BLaER1 treated with 17β-estradiol and CSF1 and Interleukin-3, amounts not matched to agents 10 nM and 100 nM (cell line): ENCODE results near the gene UTF1.

Experiments
- H3K27ac ChIP-seq, 11 experiments: shearing (Covaris generic); formaldehyde crosslinking; 2 replicates each; pipeline ENCODE4 v1.8.1; 2022
- H3K27me3 ChIP-seq, 11 experiments: shearing (Covaris generic); formaldehyde crosslinking; 2 replicates each; pipeline ENCODE4 v1.8.1; 2022
- H3K36me3 ChIP-seq, 11 experiments: shearing (Covaris generic); formaldehyde crosslinking; 2 replicates each; pipeline ENCODE4 v1.8.1; 2022
- H3K4me1 ChIP-seq, 10 experiments: shearing (Covaris generic); formaldehyde crosslinking; 2 replicates each; pipeline ENCODE4 v1.8.1; 2022
- H3K4me2 ChIP-seq, 11 experiments: shearing (Covaris generic); formaldehyde crosslinking; 2 replicates each; pipeline ENCODE4 v1.8.1; 2022
- H3K4me3 ChIP-seq, 10 experiments: shearing (Covaris generic); formaldehyde crosslinking; 2 replicates each; pipeline ENCODE4 v1.8.1; 2022
- H3K9ac ChIP-seq, 11 experiments: shearing (Covaris generic); formaldehyde crosslinking; 2 replicates each; pipeline ENCODE4 v1.8.1; 2022
- H3K9me3 ChIP-seq, 11 experiments: shearing (Covaris generic); formaldehyde crosslinking; replicated peaks in 1 of 11; 2 replicates each; pipeline ENCODE4 v1.8.1; 2022
- H4K20me1 ChIP-seq, 11 experiments: shearing (Covaris generic); formaldehyde crosslinking; 2 replicates each; pipeline ENCODE4 v1.8.1; 2022
- Cebpa-rat ChIP-seq, 11 experiments: shearing (Covaris generic); IDR thresholded peaks; 2 replicates each; pipeline ENCODE4 v1.8.1; 2022

The UTF1 gene

DNA sequence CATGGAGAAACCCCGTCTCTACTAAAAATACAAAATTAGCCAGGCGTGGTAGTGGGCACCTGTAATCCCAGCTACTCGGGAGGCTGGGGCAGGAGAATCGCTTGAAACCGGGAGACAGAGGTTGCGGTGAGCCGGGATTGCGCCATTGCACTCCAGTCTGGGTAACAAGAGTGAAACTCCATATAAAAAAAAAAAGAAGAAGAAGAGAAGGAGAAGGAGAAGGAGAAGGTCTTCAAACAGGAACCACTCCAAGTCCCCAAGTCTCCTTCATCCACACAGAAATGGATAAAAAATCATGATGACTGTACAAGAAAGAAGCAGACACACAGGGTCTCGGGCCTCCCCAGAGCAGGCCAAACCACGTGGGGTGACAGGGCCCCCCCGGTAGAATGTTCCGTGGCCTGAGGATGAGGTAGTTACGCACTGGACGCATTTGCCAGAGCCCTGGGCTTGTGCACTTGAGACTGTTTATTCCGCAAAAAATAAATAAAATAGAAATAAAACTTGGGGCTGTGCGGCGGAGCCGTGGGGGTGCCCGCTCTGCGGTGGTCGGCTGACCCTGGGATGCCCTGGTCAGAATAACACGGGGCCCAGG lies 23.4 kb downstream of the UTF1 start:
- H3K4me2 ChIP-seq = peak overlapping the region in 8 of 11 experiments; percentile 25 to 100 (median 62); a peak in 15 of 22 replicates
- peak in 3 of 11 experiments; percentile 18 to 36 (median 34); a peak in 3 of 22 replicates for TF ChIP-seq Cebpa-rat (IDR thresholded peaks at IDR 0.05)
- peak overlapping the region in 5 of 11 experiments; percentile 20 to 100 (median 61); a peak in 6 of 22 replicates for H3K27ac ChIP-seq
- H3K4me3 ChIP-seq = no peak overlapping the region
- H4K20me1 ChIP-seq = peaks cover 0 to 7% (median 0%) of the 10 kb centered on the region in 11 experiments; a peak in 3 of 22 replicates
- peaks cover 43 to 69% (median 58%) of the 10 kb centered on the region in 10 experiments for H3K4me1 ChIP-seq
- peak overlapping the region in 3 of 11 experiments; percentile 23 to 53 (median 47); a peak in 3 of 22 replicates for H3K9ac ChIP-seq
- no peaks in the 10 kb centered on the region for H3K36me3 ChIP-seq
- H3K27me3 ChIP-seq = peaks cover 0 to 12% (median 4%) of the 10 kb centered on the region in 11 experiments; a peak in 6 of 22 replicates
- no peaks in the 10 kb centered on the region for H3K9me3 ChIP-seq

- no peak for TF ChIP-seq Cebpa-rat (IDR thresholded peaks at IDR 0.05)
- H3K27me3 ChIP-seq = peaks cover 0 to 11% (median 4%) of the 10 kb centered on the region in 11 experiments; a peak in 7 of 22 replicates
- peak overlapping the region in 10 of 11 experiments; percentile 3 to 100 (median 57); a peak in 18 of 22 replicates for H3K27ac ChIP-seq
- peaks cover 0 to 11% (median 0%) of the 10 kb centered on the region in 11 experiments; a peak in 3 of 22 replicates for H4K20me1 ChIP-seq
- peak overlapping the region; percentile 16 to 100 (median 93) for H3K4me2 ChIP-seq
- no peak overlapping the region for H3K4me3 ChIP-seq
- peaks cover 50 to 78% (median 66%) of the 10 kb centered on the region in 10 experiments for H3K4me1 ChIP-seq
- H3K36me3 ChIP-seq = no peaks in the 10 kb centered on the region
- no peaks in the 10 kb centered on the region for H3K9me3 ChIP-seq
- peak overlapping the region; percentile 3 to 54 (median 42); a peak in 16 of 22 replicates for H3K9ac ChIP-seq
These were observed 24.6 kb downstream of the UTF1 start for GRCh38 chr10:133254421-133255120.

DNA sequence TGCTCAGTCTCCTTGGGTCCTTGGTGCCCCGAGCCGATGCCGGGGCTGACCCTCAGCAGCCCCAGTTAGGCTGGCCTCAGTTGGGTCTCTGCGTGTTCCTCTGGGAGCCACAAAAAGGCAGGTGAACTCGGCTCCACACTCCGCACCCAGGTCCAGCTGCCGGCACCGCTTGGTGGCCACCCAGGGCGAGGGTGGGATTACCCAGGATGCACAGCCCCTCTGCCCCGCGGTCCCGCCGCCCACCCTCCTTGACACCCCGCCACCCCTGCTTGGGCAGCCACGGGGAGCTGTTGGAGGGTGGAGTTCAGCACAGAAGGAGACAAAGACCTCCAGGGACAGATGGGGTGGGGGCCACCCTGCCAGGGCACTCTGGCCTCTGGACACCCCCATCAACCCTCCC lies 25.3 kb downstream of the UTF1 start:
- Histone ChIP-seq H3K27me3 (peaks cover 0 to 7% (median 2%) of the 10 kb centered on the region in 11 experiments; a peak in 6 of 22 replicates), H3K9ac (0 out of 22 replicates have a peak overlapping the region, but pooled peaks of 2 of the 11 experiments have one; percentile 3 to 32), H4K20me1 (peaks cover 0 to 16% (median 0%) of the 10 kb centered on the region in 11 experiments; a peak in 4 of 22 replicates), H3K4me3 (no peak overlapping the region), H3K9me3 (no peaks in the 10 kb centered on the region), H3K4me1 (peaks cover 58 to 86% (median 74%) of the 10 kb centered on the region in 10 experiments), H3K27ac (peak overlapping the region in 6 of 11 experiments; percentile 7 to 100 (median 61); a peak in 10 of 22 replicates), H3K36me3 (no peaks in the 10 kb centered on the region), H3K4me2 (peak overlapping the region in 10 of 11 experiments; percentile 18 to 100 (median 98); a peak in 15 of 22 replicates)
- no peak for TF ChIP-seq Cebpa-rat (IDR thresholded peaks at IDR 0.05)

GRCh38 chr10:133257489-133258065 lies 27.6 kb downstream of the UTF1 start:
- H3K4me2 ChIP-seq = peak overlapping the region; percentile 86 to 100 (median 99)
- no peaks in the 10 kb centered on the region for H3K9me3 ChIP-seq
- H3K27me3 ChIP-seq = peaks cover 0 to 7% (median 0%) of the 10 kb centered on the region in 11 experiments; a peak in 9 of 22 replicates
- peak overlapping the region; percentile 79 to 95 (median 86) for H3K9ac ChIP-seq
- H3K36me3 ChIP-seq = no peaks in the 10 kb centered on the region
- H3K4me1 ChIP-seq = peaks cover 75 to 93% (median 90%) of the 10 kb centered on the region in 10 experiments
- peak overlapping the region; percentile 19 to 75 (median 48); a peak in 19 of 20 replicates for H3K4me3 ChIP-seq
- peak overlapping the region; percentile 91 to 100 (median 97) for H3K27ac ChIP-seq
- H4K20me1 ChIP-seq = peaks cover 0 to 16% (median 0%) of the 10 kb centered on the region in 11 experiments; a peak in 4 of 22 replicates
- no peak for TF ChIP-seq Cebpa-rat (IDR thresholded peaks at IDR 0.05)

DNA sequence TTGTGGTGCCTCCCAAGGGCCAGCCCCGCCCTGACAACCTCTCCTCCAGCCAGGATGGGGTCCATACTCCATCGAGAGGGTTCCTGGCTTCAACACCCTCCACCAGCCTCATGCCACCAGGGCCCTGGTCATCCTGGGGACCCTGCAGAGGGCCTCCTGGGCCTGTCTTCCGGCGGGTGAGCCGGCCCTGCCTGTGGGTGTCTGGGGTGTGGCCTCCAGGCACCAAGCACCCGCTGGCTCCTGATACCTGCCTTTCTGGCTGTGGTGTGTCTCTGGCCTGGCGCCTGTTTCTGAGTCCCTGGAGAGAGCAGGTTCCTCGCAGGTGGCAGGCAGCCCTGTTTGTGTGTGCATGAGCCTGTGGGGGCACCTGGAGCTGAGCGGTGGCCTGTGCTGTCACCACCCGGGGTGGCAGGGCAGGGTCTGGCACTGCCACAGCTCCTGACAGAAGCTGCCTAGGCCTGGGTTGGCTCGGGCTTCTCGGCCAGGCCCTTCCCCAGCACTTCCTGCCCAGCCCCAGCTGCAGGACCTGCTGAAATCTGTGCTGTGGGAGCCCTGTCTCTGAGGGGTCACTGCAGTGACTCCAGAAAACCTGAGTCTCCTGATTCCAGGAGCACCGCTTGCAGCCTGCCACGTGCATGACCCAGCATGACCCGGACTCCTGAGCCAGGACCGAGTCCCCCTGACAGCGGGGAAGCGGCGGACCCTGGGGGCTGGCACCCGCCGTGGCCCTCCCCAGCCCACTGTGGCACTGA lies 28.2 kb downstream of the UTF1 start:
- peak overlapping the region; percentile 19 to 75 (median 48); a peak in 18 of 20 replicates for H3K4me3 ChIP-seq
- peak overlapping the region; percentile 91 to 100 (median 97) for H3K27ac ChIP-seq
- H3K4me1 ChIP-seq = peaks cover 82 to 93% (median 91%) of the 10 kb centered on the region in 10 experiments
- peaks cover 0 to 20% (median 0%) of the 10 kb centered on the region in 11 experiments; a peak in 4 of 22 replicates for H4K20me1 ChIP-seq
- peaks cover 0 to 14% (median 3%) of the 10 kb centered on the region in 11 experiments; a peak in 10 of 22 replicates for H3K27me3 ChIP-seq
- peak overlapping the region; percentile 86 to 100 (median 99) for H3K4me2 ChIP-seq
- no peaks in the 10 kb centered on the region for H3K36me3 ChIP-seq
- TF ChIP-seq Cebpa-rat (IDR thresholded peaks at IDR 0.05) = no peak
- H3K9me3 ChIP-seq = no peaks in the 10 kb centered on the region
- peak overlapping the region; percentile 79 to 95 (median 86) for H3K9ac ChIP-seq

GRCh38 chr10:133258818-133259601 lies 29.0 kb downstream of the UTF1 start:
- peak overlapping the region; percentile 91 to 100 (median 97) for H3K27ac ChIP-seq
- H3K4me2 ChIP-seq = peak overlapping the region; percentile 86 to 100 (median 99)
- no peaks in the 10 kb centered on the region for H3K9me3 ChIP-seq
- H3K4me3 ChIP-seq = peak overlapping the region; percentile 15 to 75 (median 48); a peak in 17 of 20 replicates
- peak in 10 of 11 experiments; percentile 66 to 97 (median 92); a peak in 20 of 22 replicates for TF ChIP-seq Cebpa-rat (IDR thresholded peaks at IDR 0.05)
- H3K9ac ChIP-seq = peak overlapping the region; percentile 79 to 95 (median 86)
- no peaks in the 10 kb centered on the region for H3K36me3 ChIP-seq
- peaks cover 0 to 20% (median 0%) of the 10 kb centered on the region in 11 experiments; a peak in 4 of 22 replicates for H4K20me1 ChIP-seq
- H3K4me1 ChIP-seq = peaks cover 87 to 93% (median 91%) of the 10 kb centered on the region in 10 experiments
- H3K27me3 ChIP-seq = peaks cover 0 to 19% (median 6%) of the 10 kb centered on the region in 11 experiments; a peak in 10 of 22 replicates

- peaks cover 87 to 93% (median 91%) of the 10 kb centered on the region in 10 experiments for H3K4me1 ChIP-seq
- peak overlapping the region; percentile 78 to 95 (median 85); a peak in 20 of 22 replicates for H3K9ac ChIP-seq
- no peak for TF ChIP-seq Cebpa-rat (IDR thresholded peaks at IDR 0.05)
These were observed 29.6 kb downstream of the UTF1 start for GRCh38 chr10:133259602-133259989.

More at GRCh38 chr10:133259602-133259989, 29.6 kb downstream of the UTF1 start:
- H4K20me1 ChIP-seq = peaks cover 0 to 20% (median 0%) of the 10 kb centered on the region in 11 experiments; a peak in 6 of 22 replicates
- H3K36me3 ChIP-seq = no peaks in the 10 kb centered on the region
- H3K9me3 ChIP-seq = no peaks in the 10 kb centered on the region
- H3K4me2 ChIP-seq = peak overlapping the region; percentile 86 to 100 (median 97)
- H3K27me3 ChIP-seq = peaks cover 0 to 19% (median 6%) of the 10 kb centered on the region in 11 experiments; a peak in 10 of 22 replicates
- peak overlapping the region in 8 of 10 experiments; percentile 10 to 75 (median 54); a peak in 15 of 20 replicates for H3K4me3 ChIP-seq
- peak overlapping the region; percentile 91 to 100 (median 96); a peak in 21 of 22 replicates for H3K27ac ChIP-seq
